ENCODE data around the gene SKAP1. TPM values are rescaled to one million over a fixed set of nuclear protein-coding genes. Genes with fewer than 3 reads are reported as not detected.

SKAP1 gene
- total and polyA plus RNA-seq, 10 donors: 11.5 to 28.9 (median 20.5) TPM

DNA sequence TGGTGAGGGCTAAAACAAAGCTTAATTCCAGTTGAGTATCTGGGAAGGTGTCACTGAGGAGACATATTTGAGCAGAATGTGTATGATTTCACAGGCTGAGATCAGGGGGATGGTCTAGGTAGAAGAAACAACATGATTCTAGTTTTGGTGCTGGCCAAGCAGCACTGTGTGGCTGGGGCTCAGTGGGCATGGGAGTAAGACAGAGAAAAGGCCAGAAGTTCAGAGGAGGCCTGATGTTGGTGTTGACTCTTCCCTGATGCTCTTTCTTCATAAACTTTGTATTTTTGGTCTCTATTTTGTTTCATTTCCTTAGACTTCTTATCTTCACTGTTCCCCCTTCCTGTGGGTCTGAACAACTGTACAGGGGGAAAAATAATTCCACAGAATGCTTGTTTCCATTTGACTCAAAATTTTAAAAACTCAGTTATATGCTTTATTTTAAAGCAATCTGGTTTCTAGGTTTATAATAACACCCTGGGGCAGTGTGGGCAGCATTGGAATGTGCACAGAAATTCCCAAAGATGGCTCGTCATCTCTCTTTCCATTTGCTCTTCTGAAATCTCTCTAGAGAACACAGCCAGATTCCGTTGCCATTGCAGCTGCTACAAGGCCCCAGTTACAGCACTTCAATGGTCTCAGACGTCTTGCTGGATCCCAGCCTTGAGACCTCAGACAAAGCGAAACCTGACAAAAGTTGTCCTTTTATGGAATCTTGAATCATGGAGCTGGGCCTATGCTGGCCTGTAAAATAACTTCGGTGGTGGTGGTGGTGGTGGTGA lies 254.1 kb downstream of the SKAP1 start:
- Histone ChIP-seq H3K36me3 (peaks cover 0 to 47% (median 0%) of the 10 kb centered on the region in 6 donors), H3K27ac (no peak overlapping the region), H3K4me1 (no peaks in the 10 kb centered on the region), H3K4me3 (no peak overlapping the region), H3K9me3 (no peaks in the 10 kb centered on the region), H3K27me3 (replicated peaks in 1 of 7) (peaks cover 0 to 4% (median 0%) of the 10 kb centered on the region in 7 donors)
- WGBS, 5 donors: 83 to 96% (median 87%) methylated on average over 5 of the region's 5 CpGs
- intact Hi-C loops (cut with DNase I; ENCODE audit: low total_unique reads): no loop called here
- TF ChIP-seq POLR2A (IDR thresholded peaks at IDR 0.05) (no peak), POLR2AphosphoS5 (IDR thresholded peaks at IDR 0.05) (no peak)
- TF ChIP-seq, protein P1, sequence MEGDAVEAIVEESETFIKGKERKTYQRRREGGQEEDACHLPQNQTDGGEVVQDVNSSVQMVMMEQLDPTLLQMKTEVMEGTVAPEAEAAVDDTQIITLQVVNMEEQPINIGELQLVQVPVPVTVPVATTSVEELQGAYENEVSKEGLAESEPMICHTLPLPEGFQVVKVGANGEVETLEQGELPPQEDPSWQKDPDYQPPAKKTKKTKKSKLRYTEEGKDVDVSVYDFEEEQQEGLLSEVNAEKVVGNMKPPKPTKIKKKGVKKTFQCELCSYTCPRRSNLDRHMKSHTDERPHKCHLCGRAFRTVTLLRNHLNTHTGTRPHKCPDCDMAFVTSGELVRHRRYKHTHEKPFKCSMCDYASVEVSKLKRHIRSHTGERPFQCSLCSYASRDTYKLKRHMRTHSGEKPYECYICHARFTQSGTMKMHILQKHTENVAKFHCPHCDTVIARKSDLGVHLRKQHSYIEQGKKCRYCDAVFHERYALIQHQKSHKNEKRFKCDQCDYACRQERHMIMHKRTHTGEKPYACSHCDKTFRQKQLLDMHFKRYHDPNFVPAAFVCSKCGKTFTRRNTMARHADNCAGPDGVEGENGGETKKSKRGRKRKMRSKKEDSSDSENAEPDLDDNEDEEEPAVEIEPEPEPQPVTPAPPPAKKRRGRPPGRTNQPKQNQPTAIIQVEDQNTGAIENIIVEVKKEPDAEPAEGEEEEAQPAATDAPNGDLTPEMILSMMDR (IDR thresholded peaks at IDR 0.05 in 8 of 11, conservative IDR thresholded peaks at IDR 0.05 in 3 of 11): no peak
- DNase-seq: no peak

DNA sequence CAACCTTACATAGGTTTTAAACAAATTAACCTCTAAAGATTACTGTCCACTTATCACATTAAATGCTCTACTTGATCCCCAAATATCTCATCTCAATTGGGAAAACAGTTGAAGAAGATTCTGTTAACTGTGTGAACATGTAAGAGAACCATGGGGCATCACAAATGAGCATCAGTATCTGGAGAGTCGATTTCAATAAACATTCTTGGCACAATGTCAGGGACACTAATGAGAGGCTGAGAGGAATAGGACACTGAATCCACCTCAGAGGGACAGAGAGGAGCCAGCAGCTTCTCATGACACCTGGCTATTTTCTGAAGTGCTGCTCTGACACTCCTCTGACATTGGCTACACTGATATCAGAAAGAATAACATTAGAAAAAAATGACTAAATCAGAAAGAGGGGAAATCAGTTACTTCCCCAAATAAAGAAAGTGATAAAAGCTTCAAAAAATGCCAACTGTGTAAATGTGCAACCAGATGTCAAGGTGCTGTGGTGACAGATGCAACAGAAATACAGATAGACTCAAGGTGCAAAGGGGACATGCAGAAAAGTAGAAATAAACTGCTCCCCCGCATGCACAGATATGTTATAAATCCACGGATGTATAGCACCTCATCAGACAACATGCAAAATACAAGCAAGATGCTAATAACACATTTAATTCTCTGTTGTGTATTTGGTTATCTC lies 255.0 kb downstream of the SKAP1 start:
- no peaks in the 10 kb centered on the region for H3K4me1 ChIP-seq
- no peak for DNase-seq
- TF ChIP-seq POLR2AphosphoS5 (IDR thresholded peaks at IDR 0.05) (no peak), POLR2A (IDR thresholded peaks at IDR 0.05) (no peak)
- TF ChIP-seq, protein P1 (IDR thresholded peaks at IDR 0.05 in 8 of 11, conservative IDR thresholded peaks at IDR 0.05 in 3 of 11): no peak
- H3K4me3 ChIP-seq: no peak overlapping the region
- WGBS, 5 donors: 69 to 89% (median 78%) methylated on average over 3 of the region's 3 CpGs
- peaks cover 0 to 38% (median 0%) of the 10 kb centered on the region in 6 donors for H3K36me3 ChIP-seq
- no peak overlapping the region for H3K27ac ChIP-seq
- no peaks in the 10 kb centered on the region for H3K9me3 ChIP-seq
- intact Hi-C loops (cut with DNase I; ENCODE audit: low total_unique reads): no loop called here
- peaks cover 0 to 4% (median 0%) of the 10 kb centered on the region in 7 donors for H3K27me3 ChIP-seq (replicated peaks in 1 of 7)

DNA sequence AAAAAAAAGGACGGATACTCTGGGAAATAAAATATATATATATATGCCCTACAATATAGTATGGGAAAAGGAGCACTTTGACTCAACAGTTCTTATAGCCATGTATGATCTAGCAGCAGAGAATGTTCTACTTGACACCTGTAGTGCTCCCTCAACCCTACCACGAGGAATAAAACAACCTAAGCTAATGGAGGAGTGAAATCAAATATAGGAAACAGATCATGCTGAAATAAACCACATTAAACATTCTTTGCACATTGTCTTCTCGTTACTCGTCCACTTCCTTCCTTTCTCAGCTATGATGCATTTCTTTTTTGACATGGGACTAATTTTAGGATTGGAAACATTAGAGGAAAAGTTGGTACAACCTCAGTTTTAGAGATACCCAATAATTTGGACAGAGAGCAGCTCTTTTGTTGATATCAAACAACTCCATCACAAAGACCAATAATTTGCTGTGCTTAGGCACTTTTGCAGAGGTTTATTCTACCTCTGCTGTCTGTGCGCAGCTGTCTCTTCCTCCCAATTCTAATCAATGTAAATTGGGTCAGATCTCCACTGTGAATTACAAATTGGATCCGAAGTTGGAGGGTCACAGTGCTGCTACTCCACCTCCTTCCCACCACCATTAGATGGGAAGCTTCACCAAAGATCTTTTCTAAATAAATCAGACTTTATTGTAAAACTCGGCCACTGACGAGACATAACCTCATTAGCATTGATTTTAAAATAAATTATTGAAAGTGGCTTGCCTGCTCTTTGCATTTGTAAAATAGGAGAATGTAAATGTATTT lies 256.6 kb downstream of the SKAP1 start:
- DNase-seq: no peak
- no peak overlapping the region for H3K27ac ChIP-seq
- peaks cover 0 to 7% (median 0%) of the 10 kb centered on the region in 7 donors for H3K27me3 ChIP-seq (replicated peaks in 1 of 7)
- TF ChIP-seq POLR2AphosphoS5 (IDR thresholded peaks at IDR 0.05): no peak
- no peak for TF ChIP-seq POLR2A (IDR thresholded peaks at IDR 0.05)
- TF ChIP-seq, protein P1 (IDR thresholded peaks at IDR 0.05 in 8 of 11, conservative IDR thresholded peaks at IDR 0.05 in 3 of 11): no peak
- no peaks in the 10 kb centered on the region for H3K4me1 ChIP-seq
- no peaks in the 10 kb centered on the region for H3K9me3 ChIP-seq
- H3K36me3 ChIP-seq: peaks cover 0 to 32% (median 0%) of the 10 kb centered on the region in 6 donors
- H3K4me3 ChIP-seq: no peak overlapping the region
- WGBS, 5 donors: 61 to 65% (median 63%) methylated on average over 8 of the region's 8 CpGs
- intact Hi-C loops (cut with DNase I; ENCODE audit: low total_unique reads): no loop called here
